Left colon (tissue), 2 donors: ENCODE measurements around the gene ZYG11A. TPM values are rescaled to one million over a fixed set of nuclear protein-coding genes. Genes with fewer than 3 reads are reported as not detected.

Source experiments
- ATAC-seq: fragments of 200-7000 bp; cut with Tn5 transposase; one replicate; pipeline ENCODE4 v1.9.1; 2020; ENCODE audit warnings: mild to moderate bottlenecking, moderate library complexity
- DNase-seq, 2 donors: peaks; one replicate each; pipeline ENCODE4 v3.0.0-alpha.2; 2020
- intact Hi-C, 2 donors: fragments of 100-400 bp; cut with DNase I in 1 of 2; cut with micrococcal nuclease in 1 of 2; formaldehyde crosslinking; loops; one replicate each; pipeline versions ENCODE4 v1.11.2 to v1.14.0; 2022; cut with DNase I, micrococcal nuclease
- total RNA-seq, 2 donors: library from RNA; stranded (reverse); fragmentation: NEBNext Ultra II Directional; extraction: Animal tissue kit (Norgen Biotek cat#: 25700); gene quantifications; one replicate each; pipeline ENCODE4 v1.2.1, GENCODE V29; 2021
- donor health status: DM: no; HTN: no; CAD: no.
- donor health status: DM: yes; HTN: yes; CAD: no.

Gene ZYG11A
- total RNA-seq, 2 donors from 2014 or later = 0.06 to 0.12 TPM

GRCh38 chr1:52914463-52914862 lies 71.9 kb downstream of the ZYG11A start:
- no peak for DNase-seq
- intact Hi-C loops = no loop called here
- no peak for ATAC-seq

GRCh38 chr1:52915211-52915854 lies 72.8 kb downstream of the ZYG11A start:
- ATAC-seq = no peak
- intact Hi-C loops = no loop called here

GRCh38 chr1:52915855-52916220 lies 73.3 kb downstream of the ZYG11A start:
- ATAC-seq = no peak
- intact Hi-C loops = no loop called here
- no peak for DNase-seq

More at GRCh38 chr1:52915211-52915854, 72.8 kb downstream of the ZYG11A start:
- DNase-seq = no peak

GRCh38 chr1:52916241-52916975 lies 73.8 kb downstream of the ZYG11A start:
- DNase-seq (no peak), ATAC-seq (no peak)
- intact Hi-C loops = no loop called here

- ATAC-seq = no peak
- intact Hi-C loops = no loop called here
- no peak for DNase-seq
These were observed 74.6 kb downstream of the ZYG11A start for GRCh38 chr1:52917156-52917555.

GRCh38 chr1:52917581-52917980 lies 75.0 kb downstream of the ZYG11A start:
- intact Hi-C loops = no loop called here
- ATAC-seq (no peak), DNase-seq (no peak)

- no peak for ATAC-seq
- DNase-seq = no peak
- intact Hi-C loops = no loop called here
These were observed 75.6 kb downstream of the ZYG11A start for GRCh38 chr1:52918201-52918600.

GRCh38 chr1:52919051-52919722 lies 76.6 kb downstream of the ZYG11A start:
- ATAC-seq = no peak
- DNase-seq = no peak
- intact Hi-C loops = no loop called here

- intact Hi-C loops = no loop called here
- ATAC-seq = no peak
- DNase-seq = no peak
These were observed 77.3 kb downstream of the ZYG11A start for GRCh38 chr1:52919723-52920483.

- DNase-seq = peak in 1 of 2 donors; percentile 54
These were observed 78.3 kb downstream of the ZYG11A start for GRCh38 chr1:52920791-52921291.

GRCh38 chr1:52925571-52926005 lies 83.0 kb downstream of the ZYG11A start:
- no peak for DNase-seq
- intact Hi-C loops = no loop called here
- ATAC-seq = no peak

More at GRCh38 chr1:52920791-52921291, 78.3 kb downstream of the ZYG11A start:
- peak; percentile 76 for ATAC-seq
- intact Hi-C loops = no loop called here

GRCh38 chr1:52926864-52927211 lies 84.3 kb downstream of the ZYG11A start:
- no peak for DNase-seq
- intact Hi-C loops = no loop called here
- peak; percentile 40 for ATAC-seq

- ATAC-seq (peak; percentile 96), DNase-seq (peak; percentile 79 to 88)
- intact Hi-C loops = no loop called here
These were observed 84.9 kb downstream of the ZYG11A start, which contains the start of gene SCP2 for GRCh38 chr1:52927212-52928014. SCP2 (plus strand) TSS chr1:52927276; CDS start chr1:52927397, 121 bp downstream.

- peak in 1 of 2 donors; percentile 29 for DNase-seq
- ATAC-seq = peak; percentile 55
- intact Hi-C loops = no loop called here
These were observed 85.5 kb downstream of the ZYG11A start for GRCh38 chr1:52928015-52928404.

GRCh38 chr1:52929019-52929418 lies 86.5 kb downstream of the ZYG11A start:
- no peak for ATAC-seq
- intact Hi-C loops = no loop called here

GRCh38 chr1:52937433-52938182 lies 95.0 kb downstream of the ZYG11A start:
- intact Hi-C loops = loop anchor here in 1 of 2 donors (10.0 kb wide), 1 partner anchor 247 kb away; no protein-coding TSS in a partner anchor
- DNase-seq (no peak), ATAC-seq (no peak)

More at GRCh38 chr1:52929019-52929418, 86.5 kb downstream of the ZYG11A start:
- DNase-seq = no peak

- DNase-seq (no peak), ATAC-seq (no peak)
- intact Hi-C loops = loop anchor here in 1 of 2 donors (10.0 kb wide), 1 partner anchor 247 kb away; no protein-coding TSS in a partner anchor
These were observed 95.6 kb downstream of the ZYG11A start for GRCh38 chr1:52938183-52938451.
